Omental fat pad (tissue), 4 donors: ENCODE data around the gene NOL11. TPM values are rescaled to one million over a fixed set of nuclear protein-coding genes. Genes with fewer than 3 reads are reported as not detected.
"Not testable (repeated sequence)": the region's sequence is repeated elsewhere in the genome, so short reads cannot be mapped to it uniquely, and the experiment has no call there.

Experiments used
- ATAC-seq: fragments of 150-250 bp; one replicate; pipeline ENCODE4 v1.9.1; 2016; ENCODE audit warnings: mild to moderate bottlenecking, moderate library complexity; ENCODE audit not compliant: low FRiP score
- DNase-seq: peaks from one replicate; pipeline ENCODE4 v3.0.0-alpha.2; 2019; ENCODE audit warnings: low spot score
- CTCF ChIP-seq, 3 donors: fragments of 450-650 bp; IDR thresholded peaks; one replicate each; pipeline ENCODE4 v1.5.1; 2016 to 2017; ENCODE audit warnings: antibody characterized with exemption in 3 of 3, mild to moderate bottlenecking in 3 of 3, moderate library complexity in 2 of 3
- total RNA-seq, 4 donors: library from RNA; depleted of rRNA; stranded (reverse); fragments of >200 nt; gene quantifications; one replicate each; pipeline ENCODE4 v1.1.0, GENCODE V29; 2016

Gene NOL11
- total RNA-seq, 4 donors from 2014 or later, result 22.1 to 44.2 (median 28.2) TPM

- DNase-seq, result no peak
- no peak for ATAC-seq
- TF ChIP-seq CTCF (IDR thresholded peaks at IDR 0.05), result no peak
Measured at GRCh38 chr17:67737145-67737544, 19.4 kb downstream of the NOL11 start.

GRCh38 chr17:67742025-67742424, 24.3 kb downstream of the NOL11 start:
- no peak for TF ChIP-seq CTCF (IDR thresholded peaks at IDR 0.05)
- no peak for DNase-seq
- no peak for ATAC-seq

GRCh38 chr17:67746704-67747571, 29.2 kb downstream of the NOL11 start:
- ATAC-seq (no peak), DNase-seq (no peak)
- no peak for TF ChIP-seq CTCF (IDR thresholded peaks at IDR 0.05)

GRCh38 chr17:67747681-67748235, 30.0 kb downstream of the NOL11 start:
- no peak for TF ChIP-seq CTCF (IDR thresholded peaks at IDR 0.05)

GRCh38 chr17:67750067-67750466, 32.3 kb downstream of the NOL11 start:
- no peak for TF ChIP-seq CTCF (IDR thresholded peaks at IDR 0.05)
- no peak for DNase-seq
- no peak for ATAC-seq

More at GRCh38 chr17:67747681-67748235, 30.0 kb downstream of the NOL11 start:
- DNase-seq, result no peak
- ATAC-seq, result no peak

- DNase-seq (no peak), ATAC-seq (no peak)
- TF ChIP-seq CTCF (IDR thresholded peaks at IDR 0.05), result no peak
Measured at GRCh38 chr17:67751101-67752074, 33.7 kb downstream of the NOL11 start.

GRCh38 chr17:67752160-67752559, 34.4 kb downstream of the NOL11 start:
- not testable (repeated sequence) for DNase-seq, ATAC-seq
